Transverse colon (tissue), 4 donors: ENCODE data around the gene ADM. TPM values are rescaled to one million over a fixed set of nuclear protein-coding genes. Genes with fewer than 3 reads are reported as not detected.
A peak's percentile ranks its signal among the peaks of the same experiment; 100 is the strongest.

Experiments used
- DNase-seq: peaks from one replicate; pipeline ENCODE4 v3.0.0-alpha.2; 2019
- H3K27ac ChIP-seq, 4 donors: fragments of 200-600 bp; sonication (generic); 2 replicates each; pipeline ENCODE4 v1.5.1; 2016 to 2018; ENCODE audit warnings: inconsistent platforms in 4 of 4
- H3K27me3 ChIP-seq: fragments of 200-600 bp; sonication (generic); 2 replicates; pipeline ENCODE4 v1.5.1; 2017; ENCODE audit warnings: inconsistent platforms
- H3K36me3 ChIP-seq, 4 donors: fragments of 200-600 bp; sonication (generic); 2 replicates each; pipeline ENCODE4 v1.5.1; 2017 to 2019; ENCODE audit warnings: inconsistent platforms in 4 of 4
- H3K4me1 ChIP-seq, 4 donors: fragments of 200-600 bp; sonication (generic); 2 replicates each; pipeline ENCODE4 v1.5.1; 2017 to 2020; ENCODE audit warnings: inconsistent platforms in 4 of 4
- H3K4me3 ChIP-seq, 4 donors: fragments of 200-600 bp; sonication (generic); 1 replicate in 1 of 4; 2 replicates in 3 of 4; pipeline versions ENCODE4 v1.5.1 to v1.6.1; 2017 to 2019; ENCODE audit warnings: inconsistent platforms in 4 of 4
- H3K9me3 ChIP-seq, 2 donors: fragments of 200-600 bp; sonication (generic); 2 replicates each; pipeline ENCODE4 v1.5.1; 2017 to 2019; ENCODE audit warnings: inconsistent platforms in 2 of 2
- CTCF ChIP-seq, 5 experiments: fragments of 200-600 bp in 3 of 5; fragments of 450-650 bp in 2 of 5; sonication (generic) in 3 of 5; IDR thresholded peaks; 1 replicate in 2 of 5; 2 replicates in 3 of 5; pipeline ENCODE4 v1.5.1; 2016 to 2017; ENCODE audit warnings: antibody characterized with exemption in 5 of 5, inconsistent platforms in 3 of 5, mild to moderate bottlenecking in 2 of 5, moderate library complexity in 1 of 5
- EP300 ChIP-seq: sonication (generic); formaldehyde crosslinking; IDR thresholded peaks from one replicate; pipeline ENCODE4 v1.6.1; 2017; ENCODE audit warnings: antibody characterized with exemption, low read depth
- POLR2A ChIP-seq: fragments of 450-650 bp; IDR thresholded peaks from one replicate; pipeline ENCODE4 v1.6.1; 2016; ENCODE audit warnings: antibody characterized with exemption, mild to moderate bottlenecking, moderate library complexity
- POLR2AphosphoS5 ChIP-seq, 3 donors: sonication (generic); formaldehyde crosslinking; IDR thresholded peaks; one replicate each; pipeline ENCODE4 v1.6.1; 2016; ENCODE audit warnings: antibody characterized with exemption in 3 of 3
- WGBS, 2 donors: methylation state at CpG; one replicate each; pipeline ENCODE4 v1.1.5; 2018; ENCODE audit warnings: low coverage in 1 of 2; 5-methylcytosine and 5-hydroxymethylcytosine counted together
- in situ Hi-C, 4 donors: fragments of 200-750 bp; cut with MboI; loops; one replicate each; pipeline versions ENCODE4 v1.15.0 to v1.15.1; 2017; ENCODE audit warnings: low sequenced_read_pairs in 3 of 4, low pct_ligation_motif_present in 1 of 4, low pct_unique_long_range_greater_than_20kb in 1 of 4
- intact Hi-C: fragments of 100-400 bp; cut with DNase I; formaldehyde crosslinking; loops from one replicate; pipeline ENCODE4 v1.15.1; 2023; ENCODE audit warnings: low total_unique reads
- total RNA-seq, 4 donors: library from RNA; depleted of rRNA; stranded (reverse); fragments of >200 nt; gene quantifications; one replicate each; pipeline ENCODE4 v1.1.0, GENCODE V29; 2016

The ADM gene
- total RNA-seq, 4 donors from 2014 or later: 51.9 to 235 (median 157) TPM

DNA sequence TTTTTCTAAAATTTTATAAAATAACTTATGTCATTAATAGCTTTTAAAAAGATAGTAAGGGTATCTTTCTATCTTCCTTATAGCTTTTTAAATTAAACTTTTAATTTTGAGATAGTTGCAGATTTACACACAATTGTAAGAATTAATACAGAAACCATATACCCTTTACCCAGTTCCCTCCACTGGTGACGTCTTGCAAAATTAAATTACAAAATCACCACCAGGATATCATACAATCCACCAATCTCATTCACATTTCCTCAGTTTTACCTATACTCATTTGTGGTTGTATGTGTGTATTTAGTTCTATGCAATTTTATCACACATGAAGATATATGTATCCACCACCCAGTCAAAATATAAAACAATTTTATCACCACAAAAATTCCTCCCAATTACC lies 20.9 kb upstream of the ADM start:
- DNase-seq: no peak
- H3K4me3 ChIP-seq: no peak overlapping the region
- H3K27ac ChIP-seq: no peak overlapping the region
- 80 to 83% methylated on average over 1 of the region's 1 CpG for WGBS, 2 donors
- intact Hi-C loops (no loop called here), in situ Hi-C loops (no loop called here)
- no peak for TF ChIP-seq POLR2A
- no peak for TF ChIP-seq CTCF (IDR thresholded peaks at IDR 0.05)
- no peak for TF ChIP-seq POLR2AphosphoS5 (IDR thresholded peaks at IDR 0.05)
- no peak for TF ChIP-seq EP300
- H3K27me3 ChIP-seq: no peaks in the 10 kb centered on the region
- no peaks in the 10 kb centered on the region for H3K36me3 ChIP-seq
- H3K4me1 ChIP-seq: peaks cover 0 to 30% (median 7%) of the 10 kb centered on the region in 4 donors
- no peaks in the 10 kb centered on the region for H3K9me3 ChIP-seq

DNA sequence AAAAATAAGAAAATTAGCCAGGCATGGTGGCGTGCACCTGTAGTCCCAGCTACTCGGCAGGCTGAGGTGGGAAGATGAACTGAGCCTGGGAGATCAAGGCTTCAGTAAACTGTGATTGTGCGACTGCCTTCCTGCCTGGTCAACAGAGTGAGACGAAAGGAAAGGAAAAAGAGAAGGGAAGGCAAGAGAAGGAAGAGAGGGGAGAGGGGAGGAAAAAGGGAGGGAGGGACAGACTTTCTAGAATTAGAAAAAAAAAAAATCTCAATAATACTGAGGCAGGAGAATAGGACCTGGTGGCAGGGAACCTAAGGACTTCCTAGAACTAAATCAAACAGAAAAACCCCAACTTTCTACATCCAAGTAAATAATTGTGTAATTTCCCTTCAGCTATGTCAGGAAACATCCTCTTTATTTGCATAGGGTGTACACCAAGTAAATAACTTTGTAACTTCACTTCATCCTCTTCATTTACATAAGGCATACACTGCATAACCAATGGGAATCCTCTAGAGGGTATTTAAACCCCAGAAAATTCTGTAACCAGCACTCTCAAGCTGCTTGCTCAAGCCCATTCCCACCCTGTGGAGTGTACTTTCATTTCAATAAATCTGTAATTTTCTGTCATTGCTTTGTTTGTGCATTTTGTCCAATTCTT lies 19.6 kb upstream of the ADM start:
- H3K9me3 ChIP-seq: no peaks in the 10 kb centered on the region
- intact Hi-C loops (no loop called here), in situ Hi-C loops (no loop called here)
- no peak for DNase-seq
- H3K4me3 ChIP-seq: no peak overlapping the region
- TF ChIP-seq POLR2A: no peak
- TF ChIP-seq CTCF (IDR thresholded peaks at IDR 0.05): no peak
- TF ChIP-seq EP300: no peak
- no peak for TF ChIP-seq POLR2AphosphoS5 (IDR thresholded peaks at IDR 0.05)
- no peaks in the 10 kb centered on the region for H3K27me3 ChIP-seq
- H3K27ac ChIP-seq: peak overlapping the region in 2 of 4 donors; percentile 13 to 23
- no peaks in the 10 kb centered on the region for H3K36me3 ChIP-seq
- 82 to 89% methylated on average over 3 to 4 of the region's 4 CpGs for WGBS, 2 donors
- peaks cover 0 to 33% (median 9%) of the 10 kb centered on the region in 4 donors for H3K4me1 ChIP-seq

DNA sequence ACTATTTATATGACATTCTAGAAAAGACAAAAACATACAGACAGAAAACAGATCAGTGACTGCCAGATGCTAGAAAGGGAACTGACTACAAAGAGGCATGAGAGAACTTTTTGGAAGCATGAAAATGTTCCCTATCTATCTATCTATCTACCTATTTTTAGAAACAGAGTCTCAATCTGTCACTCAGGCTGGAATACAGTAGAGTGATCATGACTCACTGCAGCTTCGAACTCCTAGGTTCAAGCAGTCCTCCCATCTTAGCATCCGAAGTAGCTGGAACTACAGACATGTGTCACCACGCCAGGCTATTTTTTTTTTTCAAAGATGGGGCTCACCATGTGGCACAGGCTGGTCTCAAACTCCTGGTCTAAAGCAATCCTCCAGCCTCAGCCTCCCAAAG lies 17.7 kb upstream of the ADM start:
- DNase-seq: no peak

More for the DNA sequence above, 17.7 kb upstream of the ADM start:
- no peak overlapping the region for H3K27ac ChIP-seq
- TF ChIP-seq CTCF (IDR thresholded peaks at IDR 0.05) (no peak), EP300 (no peak), POLR2AphosphoS5 (IDR thresholded peaks at IDR 0.05) (no peak)
- peaks cover 5 to 46% (median 9%) of the 10 kb centered on the region in 4 donors for H3K4me1 ChIP-seq
- H3K27me3 ChIP-seq: no peaks in the 10 kb centered on the region
- WGBS, 2 donors: 80 to 85% methylated on average over 3 of the region's 3 CpGs
- no peak overlapping the region for H3K4me3 ChIP-seq
- no peaks in the 10 kb centered on the region for H3K9me3 ChIP-seq
- H3K36me3 ChIP-seq: no peaks in the 10 kb centered on the region
- intact Hi-C loops (no loop called here), in situ Hi-C loops (no loop called here)
